ENCODE measurements around the gene MRPS18B.
"Not testable (repeated sequence)": the region's sequence is repeated elsewhere in the genome, so short reads cannot be mapped to it uniquely, and the experiment has no call there.

Gene MRPS18B

GRCh38 chr6:30592287-30592686 lies 25.4 kb upstream of the MRPS18B start:
- no peak overlapping the region for H3K4me3 ChIP-seq
- no peak for DNase-seq (ENCODE audit: low spot score in 2 of 2)
- no peaks in the 10 kb centered on the region for H3K4me1 ChIP-seq
- H3K9me3 ChIP-seq: no peaks in the 10 kb centered on the region
- in situ Hi-C loops (cut with MboI; ENCODE audit: low sequenced_read_pairs): loop anchor here (25.0 kb wide), 1 partner anchor 1045 kb away; no protein-coding TSS in a partner anchor
- no peaks in the 10 kb centered on the region for H3K27me3 ChIP-seq (ENCODE audit: low read depth)
- peaks cover 58% of the 10 kb centered on the region for H3K36me3 ChIP-seq (replicated peaks)

DNA sequence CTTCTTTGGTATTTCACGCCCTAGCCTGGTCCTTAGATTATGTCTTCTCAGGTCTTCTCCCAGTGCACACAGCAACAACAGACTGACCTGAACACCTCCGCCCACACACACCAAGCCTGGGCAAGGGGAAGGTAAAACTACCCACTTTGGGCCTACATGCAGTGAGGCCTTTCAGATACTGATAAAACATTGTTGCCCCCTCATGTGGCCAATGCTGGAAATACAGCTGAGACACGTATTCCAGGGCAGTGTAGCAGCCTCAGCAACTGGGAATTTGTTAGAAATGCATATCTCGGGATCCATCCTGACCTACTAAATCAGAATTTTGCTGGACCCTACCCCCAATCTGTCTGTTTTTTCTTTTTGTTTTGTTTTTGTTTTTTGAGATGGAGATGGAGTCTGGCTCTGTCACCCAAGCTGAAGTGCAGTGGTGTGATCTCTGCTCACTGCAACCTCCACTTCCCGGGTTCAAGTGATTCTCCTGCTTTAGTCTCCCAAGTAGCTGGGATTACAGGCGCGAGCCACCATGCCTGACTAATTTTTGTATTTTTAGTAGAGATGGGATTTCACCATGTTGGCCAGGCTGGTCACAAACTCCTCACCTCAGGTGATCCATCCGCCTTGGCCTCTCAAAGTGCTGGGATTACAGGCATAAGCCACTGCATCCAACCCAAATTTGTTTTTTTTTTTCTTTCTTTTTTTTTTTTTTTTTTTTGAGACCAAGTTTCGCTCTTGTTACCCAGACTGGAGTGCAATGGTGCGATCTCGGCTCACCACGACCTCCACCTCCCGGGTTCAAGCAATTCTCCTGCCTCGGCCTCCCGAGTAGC lies 20.1 kb upstream of the MRPS18B start:
- peak; percentile 75 to 93 for DNase-seq (ENCODE audit: low spot score in 2 of 2)
- H3K4me1 ChIP-seq; H3K9me3 ChIP-seq; H3K27me3 ChIP-seq (ENCODE audit: low read depth); H3K4me3 ChIP-seq: not testable (repeated sequence)
- in situ Hi-C loops (cut with MboI; ENCODE audit: low sequenced_read_pairs): loop anchor here (25.0 kb wide), 1 partner anchor 1040 kb away; no protein-coding TSS in a partner anchor
- peaks cover 41% of the 10 kb centered on the region for H3K36me3 ChIP-seq (replicated peaks)

- Histone ChIP-seq H3K9me3 (no peaks in the 10 kb centered on the region), H3K36me3 (replicated peaks) (peaks cover 49% of the 10 kb centered on the region), H3K27me3 (ENCODE audit: low read depth) (no peaks in the 10 kb centered on the region), H3K4me3 (no peak overlapping the region), H3K4me1 (no peaks in the 10 kb centered on the region)
- in situ Hi-C loops (cut with MboI; ENCODE audit: low sequenced_read_pairs): loop anchor here (25.0 kb wide), 1 partner anchor 1038 kb away; no protein-coding TSS in a partner anchor
- no peak for DNase-seq (ENCODE audit: low spot score in 2 of 2)
Observed at GRCh38 chr6:30598912-30599624, 18.6 kb upstream of the MRPS18B start.

DNA sequence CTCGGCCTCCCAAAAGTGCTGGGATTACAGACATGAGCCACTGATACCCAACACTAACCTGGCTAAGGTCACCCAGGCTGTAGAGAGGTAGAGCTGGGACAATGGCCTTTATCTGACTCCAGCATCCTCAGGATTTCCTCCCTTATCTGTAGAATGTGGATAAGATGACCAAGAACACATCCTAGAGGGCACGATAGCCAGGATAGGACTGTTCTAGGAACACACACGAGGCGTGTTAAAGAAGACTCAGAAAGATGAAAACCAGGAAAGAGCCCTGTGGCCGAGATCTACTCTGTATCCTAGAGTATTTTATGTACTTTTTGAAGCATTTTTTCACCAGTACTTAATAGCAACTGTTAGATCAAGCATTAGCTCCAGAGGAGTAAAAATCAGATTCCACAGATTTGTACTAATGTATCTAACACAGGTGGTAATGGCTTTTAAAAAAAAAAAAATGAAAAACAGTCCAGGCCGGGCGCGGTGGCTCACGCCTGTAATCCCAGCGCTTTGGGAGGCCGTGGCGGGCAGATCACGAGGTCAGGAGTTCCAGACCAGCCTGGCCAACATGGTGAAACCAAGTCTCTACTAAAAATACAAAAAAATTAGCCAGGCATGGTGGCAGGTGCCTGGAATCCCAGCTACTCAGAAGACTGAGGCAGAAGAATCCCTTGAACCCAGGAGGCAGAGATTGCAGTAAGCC lies 17.9 kb upstream of the MRPS18B start:
- DNase-seq (ENCODE audit: low spot score in 2 of 2): no peak
- Histone ChIP-seq H3K4me3 (no peak overlapping the region), H3K27me3 (ENCODE audit: low read depth) (no peaks in the 10 kb centered on the region), H3K4me1 (no peaks in the 10 kb centered on the region), H3K36me3 (replicated peaks) (peaks cover 49% of the 10 kb centered on the region), H3K9me3 (no peaks in the 10 kb centered on the region)
- in situ Hi-C loops (cut with MboI; ENCODE audit: low sequenced_read_pairs): loop anchor here (25.0 kb wide), 1 partner anchor 1038 kb away; no protein-coding TSS in a partner anchor

DNA sequence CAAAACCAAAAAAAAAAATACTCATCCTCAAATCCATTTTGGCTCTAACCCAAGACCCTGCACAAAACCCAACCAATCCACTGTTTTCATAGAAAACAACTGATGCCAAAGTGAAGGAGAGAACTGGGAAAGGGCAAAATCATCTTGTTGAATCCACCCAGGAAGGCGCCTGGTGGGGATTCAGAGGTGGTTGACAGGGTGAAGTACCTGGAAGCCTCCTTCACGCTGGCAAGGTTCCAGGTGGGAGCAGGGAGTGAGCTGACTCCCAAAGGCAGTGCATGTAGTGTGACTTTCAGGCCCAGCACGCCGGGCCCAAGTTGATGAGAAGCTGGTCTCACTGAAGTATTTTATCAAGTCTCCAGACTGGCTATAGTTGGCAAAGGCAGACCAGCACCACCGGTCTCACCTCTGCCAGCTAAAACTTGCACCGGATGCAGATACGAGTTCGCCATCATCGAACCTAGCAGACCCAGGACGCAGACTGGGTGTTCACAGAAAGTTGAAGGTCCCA lies 17.1 kb upstream of the MRPS18B start:
- in situ Hi-C loops (cut with MboI; ENCODE audit: low sequenced_read_pairs): no loop called here
- no peaks in the 10 kb centered on the region for H3K9me3 ChIP-seq
- no peaks in the 10 kb centered on the region for H3K4me1 ChIP-seq
- no peak overlapping the region for H3K4me3 ChIP-seq
- H3K27me3 ChIP-seq (ENCODE audit: low read depth): no peaks in the 10 kb centered on the region
- peaks cover 55% of the 10 kb centered on the region for H3K36me3 ChIP-seq (replicated peaks)
- no peak for DNase-seq (ENCODE audit: low spot score in 2 of 2)

- Histone ChIP-seq H3K36me3 (replicated peaks) (peaks cover 64% of the 10 kb centered on the region), H3K27me3 (ENCODE audit: low read depth) (no peaks in the 10 kb centered on the region), H3K4me3 (no peak overlapping the region), H3K4me1 (no peaks in the 10 kb centered on the region), H3K9me3 (no peaks in the 10 kb centered on the region)
- DNase-seq (ENCODE audit: low spot score in 2 of 2): no peak
- in situ Hi-C loops (cut with MboI; ENCODE audit: low sequenced_read_pairs): no loop called here
Observed at GRCh38 chr6:30601436-30601814, 16.2 kb upstream of the MRPS18B start.

- Histone ChIP-seq H3K4me3 (no peak overlapping the region), H3K36me3 (replicated peaks) (peaks cover 70% of the 10 kb centered on the region), H3K4me1 (no peaks in the 10 kb centered on the region), H3K27me3 (ENCODE audit: low read depth) (no peaks in the 10 kb centered on the region), H3K9me3 (no peaks in the 10 kb centered on the region)
- in situ Hi-C loops (cut with MboI; ENCODE audit: low sequenced_read_pairs): no loop called here
- DNase-seq (ENCODE audit: low spot score in 2 of 2): no peak
Observed at GRCh38 chr6:30601815-30602641, 15.6 kb upstream of the MRPS18B start.

DNA sequence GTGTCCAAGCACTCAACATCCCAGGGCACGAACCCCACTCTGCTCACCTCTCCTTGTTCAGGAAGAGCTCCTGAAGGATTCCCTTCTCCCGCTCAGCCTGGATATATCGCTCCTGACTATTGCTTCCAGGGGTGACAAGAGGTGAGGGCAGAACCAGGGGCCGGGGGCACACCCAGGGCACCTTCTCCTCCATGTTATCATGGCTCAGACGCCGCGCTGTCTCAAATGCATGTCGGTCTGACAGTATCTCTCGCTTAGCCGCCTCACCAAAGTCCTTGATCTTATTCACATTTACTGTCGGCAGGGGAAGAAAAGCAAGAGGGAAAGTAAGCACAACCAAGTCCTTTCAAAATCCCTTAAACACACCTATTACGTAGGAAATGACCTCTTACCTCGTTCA lies 13.7 kb upstream of the MRPS18B start:
- no peak for DNase-seq (ENCODE audit: low spot score in 2 of 2)
- H3K9me3 ChIP-seq: no peaks in the 10 kb centered on the region
- no peaks in the 10 kb centered on the region for H3K27me3 ChIP-seq (ENCODE audit: low read depth)
- H3K36me3 ChIP-seq (replicated peaks): peaks cover 90% of the 10 kb centered on the region
- no peak overlapping the region for H3K4me3 ChIP-seq
- no peaks in the 10 kb centered on the region for H3K4me1 ChIP-seq
- in situ Hi-C loops (cut with MboI; ENCODE audit: low sequenced_read_pairs): no loop called here

- Histone ChIP-seq H3K4me1 (peaks cover 27% of the 10 kb centered on the region), H3K9me3 (no peaks in the 10 kb centered on the region), H3K36me3 (replicated peaks) (peaks cover 89% of the 10 kb centered on the region), H3K27me3 (ENCODE audit: low read depth) (no peaks in the 10 kb centered on the region), H3K4me3 (no peak overlapping the region)
- no peak for DNase-seq (ENCODE audit: low spot score in 2 of 2)
- in situ Hi-C loops (cut with MboI; ENCODE audit: low sequenced_read_pairs): no loop called here
Observed at GRCh38 chr6:30610065-30610464, 7.6 kb upstream of the MRPS18B start.

GRCh38 chr6:30611150-30611855 lies 6.3 kb upstream of the MRPS18B start:
- H3K27me3 ChIP-seq (ENCODE audit: low read depth): no peaks in the 10 kb centered on the region
- no peak overlapping the region for H3K4me3 ChIP-seq
- in situ Hi-C loops (cut with MboI; ENCODE audit: low sequenced_read_pairs): no loop called here
- peaks cover 27% of the 10 kb centered on the region for H3K4me1 ChIP-seq
- H3K9me3 ChIP-seq: no peaks in the 10 kb centered on the region
- H3K36me3 ChIP-seq (replicated peaks): peaks cover 81% of the 10 kb centered on the region
- DNase-seq (ENCODE audit: low spot score in 2 of 2): no peak

DNA sequence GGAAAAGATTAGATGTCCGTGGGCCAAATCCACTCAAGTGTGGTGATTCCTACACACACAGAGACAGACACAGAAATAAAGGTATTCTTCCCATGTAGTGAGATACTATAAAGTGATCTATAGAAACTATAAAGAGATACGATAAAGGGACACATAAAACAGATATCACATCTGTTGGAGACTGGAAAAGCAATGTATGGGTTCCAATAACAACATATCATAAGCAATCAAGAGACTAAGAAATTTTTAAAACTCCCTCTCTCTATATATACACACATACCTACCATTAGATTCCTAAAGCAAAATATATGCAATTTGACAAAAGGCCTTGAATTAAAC lies 5.8 kb upstream of the MRPS18B start:
- Histone ChIP-seq H3K36me3 (replicated peaks) (peaks cover 81% of the 10 kb centered on the region), H3K9me3 (no peaks in the 10 kb centered on the region), H3K27me3 (ENCODE audit: low read depth) (no peaks in the 10 kb centered on the region), H3K4me3 (no peak overlapping the region), H3K4me1 (peaks cover 27% of the 10 kb centered on the region)
- DNase-seq (ENCODE audit: low spot score in 2 of 2): no peak
- in situ Hi-C loops (cut with MboI; ENCODE audit: low sequenced_read_pairs): no loop called here

GRCh38 chr6:30612213-30612612 lies 5.4 kb upstream of the MRPS18B start:
- in situ Hi-C loops (cut with MboI; ENCODE audit: low sequenced_read_pairs): no loop called here
- Histone ChIP-seq H3K4me1 (peaks cover 27% of the 10 kb centered on the region), H3K4me3 (no peak overlapping the region), H3K36me3 (replicated peaks) (peaks cover 79% of the 10 kb centered on the region), H3K9me3 (no peaks in the 10 kb centered on the region), H3K27me3 (ENCODE audit: low read depth) (no peaks in the 10 kb centered on the region)
- DNase-seq (ENCODE audit: low spot score in 2 of 2): no peak
